Measurements from ENCODE around the gene CYP2U1.

DNA sequence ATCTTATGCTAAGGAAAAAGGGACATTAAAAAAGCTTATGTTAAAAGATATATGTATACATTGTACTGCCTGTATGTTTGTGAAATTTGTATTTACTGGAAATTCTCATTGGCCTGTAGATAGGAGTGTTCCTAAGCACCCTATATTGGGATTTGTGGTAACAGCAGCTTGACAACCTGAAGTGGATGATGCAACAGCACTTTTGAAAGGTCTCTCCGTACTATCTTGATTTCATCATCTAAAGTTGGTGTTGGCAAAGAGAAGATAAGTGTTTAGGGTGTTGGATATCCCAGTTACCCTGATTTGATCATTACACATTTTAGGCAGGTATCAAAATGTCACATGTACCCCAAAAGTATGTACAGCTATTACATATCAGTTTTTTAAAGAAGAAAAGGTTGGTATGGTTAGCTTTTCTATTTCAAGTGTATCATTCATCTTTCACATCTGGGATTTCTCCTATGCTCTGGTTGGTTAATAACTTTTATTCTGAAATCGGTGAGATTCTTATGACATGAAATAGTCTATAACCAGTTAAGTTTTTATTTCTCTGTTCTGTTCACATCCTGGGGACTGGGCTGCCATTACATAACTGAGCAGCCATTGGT is 68.7 kb downstream of the CYP2U1 start:
- TF ChIP-seq, protein P1, sequence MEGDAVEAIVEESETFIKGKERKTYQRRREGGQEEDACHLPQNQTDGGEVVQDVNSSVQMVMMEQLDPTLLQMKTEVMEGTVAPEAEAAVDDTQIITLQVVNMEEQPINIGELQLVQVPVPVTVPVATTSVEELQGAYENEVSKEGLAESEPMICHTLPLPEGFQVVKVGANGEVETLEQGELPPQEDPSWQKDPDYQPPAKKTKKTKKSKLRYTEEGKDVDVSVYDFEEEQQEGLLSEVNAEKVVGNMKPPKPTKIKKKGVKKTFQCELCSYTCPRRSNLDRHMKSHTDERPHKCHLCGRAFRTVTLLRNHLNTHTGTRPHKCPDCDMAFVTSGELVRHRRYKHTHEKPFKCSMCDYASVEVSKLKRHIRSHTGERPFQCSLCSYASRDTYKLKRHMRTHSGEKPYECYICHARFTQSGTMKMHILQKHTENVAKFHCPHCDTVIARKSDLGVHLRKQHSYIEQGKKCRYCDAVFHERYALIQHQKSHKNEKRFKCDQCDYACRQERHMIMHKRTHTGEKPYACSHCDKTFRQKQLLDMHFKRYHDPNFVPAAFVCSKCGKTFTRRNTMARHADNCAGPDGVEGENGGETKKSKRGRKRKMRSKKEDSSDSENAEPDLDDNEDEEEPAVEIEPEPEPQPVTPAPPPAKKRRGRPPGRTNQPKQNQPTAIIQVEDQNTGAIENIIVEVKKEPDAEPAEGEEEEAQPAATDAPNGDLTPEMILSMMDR (conservative IDR thresholded peaks at IDR 0.05), result no peak
- no peak for TF ChIP-seq EZH2 (IDR thresholded peaks at IDR 0.05; ENCODE audit: low read depth)

Measured in PC-9 (cell line).